Stimulated activated CD8-positive, alpha-beta memory T cell treated with anti-CD3 and anti-CD28 coated beads, Interleukin-7, amount 100 ng/mL, for 24 hours (primary cell): ENCODE measurements around the gene PARD3B.
"Not testable (repeated sequence)": the region's sequence is repeated elsewhere in the genome, so short reads cannot be mapped to it uniquely, and the experiment has no call there.

Source experiments
- DNase-seq: peaks from one replicate; pipeline ENCODE4 v3.0.0-alpha.2; 2020; ENCODE audit warnings: low read depth

PARD3B gene

DNA sequence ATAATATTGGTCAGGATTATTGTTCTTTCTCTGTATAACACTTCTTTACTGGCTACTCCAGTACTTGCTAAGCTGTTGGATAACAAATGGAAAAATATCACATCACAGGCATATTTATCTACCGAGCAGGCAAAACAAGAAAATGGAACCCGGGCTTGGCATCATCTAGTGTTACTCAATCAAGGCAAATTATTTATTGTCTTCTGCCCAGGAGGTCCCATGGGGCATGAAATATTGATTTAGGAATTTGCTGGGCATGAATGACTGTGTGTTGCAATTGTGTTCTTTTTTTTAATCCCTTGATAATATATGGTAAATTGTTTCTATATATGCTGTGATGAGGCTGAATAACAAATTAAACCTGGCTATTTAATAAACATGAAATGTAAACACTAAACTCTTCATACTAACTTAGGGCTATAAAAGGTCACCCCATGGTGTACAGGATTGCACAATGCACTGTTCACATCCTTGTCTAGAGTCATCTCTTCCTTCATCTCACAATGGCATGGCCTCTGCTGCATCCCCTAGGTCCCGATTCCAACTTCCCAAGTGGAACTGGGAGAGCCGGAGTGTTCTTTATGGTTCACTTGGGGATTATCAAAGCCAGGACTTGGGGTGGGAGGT is 2.2 kb upstream of the PARD3B start:
- DNase-seq: no peak

GRCh38 chr2:204545861-204546735 is 823 bp downstream of the PARD3B start:
- DNase-seq: no peak

GRCh38 chr2:204550751-204551511 is 5.7 kb downstream of the PARD3B start:
- DNase-seq: no peak

DNA sequence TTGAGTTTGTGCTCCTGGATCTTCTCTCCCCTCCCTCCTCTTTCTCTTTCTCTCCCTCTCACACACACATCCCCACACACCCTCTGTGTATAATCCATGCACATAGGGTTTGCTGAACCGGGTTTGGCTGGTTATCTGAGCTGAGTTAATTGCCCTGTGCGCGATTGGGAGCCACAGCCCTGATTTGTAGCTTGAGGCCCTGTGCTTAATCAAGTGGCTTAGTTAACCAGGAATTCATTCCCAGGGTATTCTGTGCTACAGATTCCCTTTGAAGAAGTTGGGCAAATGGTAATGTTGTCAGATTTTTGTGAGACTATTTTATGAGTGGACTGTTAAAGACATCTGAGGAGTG is 6.2 kb downstream of the PARD3B start:
- DNase-seq: no peak

GRCh38 chr2:204557604-204558003 is 12.3 kb downstream of the PARD3B start:
- DNase-seq: no peak

DNA sequence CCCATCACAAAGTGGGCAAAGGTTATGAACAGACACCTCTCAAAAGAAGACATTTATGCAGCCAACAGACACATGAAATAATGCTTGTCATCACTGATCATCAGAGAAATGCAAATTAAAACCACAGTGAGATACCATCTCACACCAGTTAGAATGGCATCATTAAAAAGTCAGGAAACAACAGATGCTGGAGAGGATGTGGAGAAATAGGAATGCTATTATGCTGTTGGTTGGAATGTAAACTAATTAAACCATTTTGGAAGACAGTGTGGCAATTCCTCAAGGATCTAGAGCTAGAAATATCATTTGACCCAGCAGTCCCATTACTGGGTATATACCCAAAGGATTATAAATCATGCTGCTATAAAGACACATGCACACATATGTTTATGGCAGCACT is 14.1 kb downstream of the PARD3B start:
- DNase-seq: not testable (repeated sequence)

- DNase-seq: no peak
Measured at GRCh38 chr2:204560902-204561301, 15.6 kb downstream of the PARD3B start.

DNA sequence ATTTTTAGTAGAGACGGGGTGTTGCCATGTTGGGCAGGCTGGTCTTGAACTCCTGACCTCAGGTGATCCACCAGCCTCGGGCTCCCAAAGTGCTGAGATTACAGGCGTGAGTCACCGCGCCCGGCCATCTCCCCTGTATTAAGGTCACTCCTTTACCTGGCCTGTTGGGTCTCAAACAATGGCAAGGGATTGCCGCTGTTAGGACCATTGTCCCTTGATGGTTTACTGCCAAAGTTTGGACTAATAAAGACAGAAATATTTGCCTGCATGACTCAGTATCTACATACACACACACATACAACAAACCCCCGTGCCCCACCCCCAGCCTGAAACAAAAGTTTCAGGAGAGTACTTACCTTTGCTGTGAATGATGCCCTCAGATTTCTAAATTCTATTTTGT is 16.5 kb downstream of the PARD3B start:
- no peak for DNase-seq

- no peak for DNase-seq
Measured at GRCh38 chr2:204566439-204566838, 21.2 kb downstream of the PARD3B start.

- no peak for DNase-seq
Measured at GRCh38 chr2:204570421-204570820, 25.1 kb downstream of the PARD3B start.

GRCh38 chr2:204571041-204571440 is 25.8 kb downstream of the PARD3B start:
- DNase-seq: no peak

- no peak for DNase-seq
Measured at GRCh38 chr2:204571911-204572310, 26.6 kb downstream of the PARD3B start.

- no peak for DNase-seq
Measured at GRCh38 chr2:204573221-204573620, 27.9 kb downstream of the PARD3B start.

- no peak for DNase-seq
Measured at GRCh38 chr2:204574486-204574885, 29.2 kb downstream of the PARD3B start.

DNA sequence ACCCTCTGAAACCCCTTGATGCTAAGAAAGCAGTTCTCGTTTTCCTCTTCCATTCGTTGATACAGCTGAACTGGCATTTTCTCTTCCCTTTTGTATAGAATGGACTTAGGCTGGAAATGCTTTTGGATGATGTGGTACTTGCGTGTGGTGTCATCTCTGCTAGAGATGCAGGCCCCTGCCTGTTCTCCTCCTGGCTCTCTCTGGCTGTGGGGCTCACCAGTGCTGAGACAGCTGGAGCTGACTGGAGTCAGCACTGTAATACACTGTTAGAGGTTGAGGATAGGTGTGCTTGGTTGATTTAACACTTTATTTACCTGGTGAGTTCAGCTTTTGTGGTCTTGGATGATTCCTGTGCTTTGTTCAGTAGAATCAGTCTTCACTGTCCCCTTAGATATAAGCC is 30.2 kb downstream of the PARD3B start:
- no peak for DNase-seq

GRCh38 chr2:204576362-204576979 is 31.2 kb downstream of the PARD3B start:
- no peak for DNase-seq

- no peak for DNase-seq
Measured at GRCh38 chr2:204578928-204579598, 33.8 kb downstream of the PARD3B start.

DNA sequence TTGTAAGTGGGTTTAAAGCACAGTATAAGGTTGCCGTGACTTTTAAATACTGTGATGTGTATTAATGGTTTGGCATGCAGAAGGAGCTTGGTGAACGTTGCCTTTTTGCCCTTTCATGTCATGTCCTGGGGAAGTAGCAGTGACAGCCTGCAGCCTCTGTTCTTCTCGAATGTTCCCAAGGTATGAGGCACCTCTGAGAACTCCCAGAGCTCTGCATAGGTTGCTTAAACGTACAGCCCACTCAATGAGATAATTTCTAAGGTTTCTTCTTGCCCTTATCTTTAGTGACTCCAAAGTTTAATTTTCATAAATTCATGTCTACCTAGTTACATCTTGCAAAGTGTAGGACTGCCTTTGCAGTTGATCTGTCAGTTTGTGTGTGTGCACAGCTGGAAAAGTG is 36.7 kb downstream of the PARD3B start:
- no peak for DNase-seq

- no peak for DNase-seq
Measured at GRCh38 chr2:204583773-204584172, 38.5 kb downstream of the PARD3B start.

GRCh38 chr2:204585930-204586329 is 40.7 kb downstream of the PARD3B start:
- no peak for DNase-seq

- DNase-seq: no peak
Measured at GRCh38 chr2:204586444-204587180, 41.3 kb downstream of the PARD3B start.
